Neural cell (in vitro differentiated cells): Measurements from ENCODE around the gene KIF23. TPM values are rescaled to one million over a fixed set of nuclear protein-coding genes. Genes with fewer than 3 reads are reported as not detected.

Source experiments
- H2AFZ ChIP-seq: fragments of 200-600, 300-800 bp; sonication (generic), shearing (Covaris generic); 2 replicates; pipeline ENCODE4 v1.6.0; 2014; ENCODE audit warnings: low read depth, mild to moderate bottlenecking, antibody characterized with exemption, low read length, moderate library complexity
- H3F3A ChIP-seq: fragments of 200-600 bp; shearing (Covaris generic); 2 replicates; pipeline ENCODE4 v1.6.1; 2016; ENCODE audit warnings: mild to moderate bottlenecking, moderate library complexity, mixed read lengths, antibody characterized with exemption, low read length; ENCODE audit not compliant: insufficient read depth, poor library complexity, severe bottlenecking
- H3K27ac ChIP-seq: fragments of 200-600, 300-800 bp; sonication (generic), shearing (Covaris generic); 2 replicates; pipeline ENCODE4 v1.5.1; 2014; ENCODE audit warnings: mild to moderate bottlenecking, low read length, moderate library complexity
- H3K27me3 ChIP-seq: fragments of 300-800, 200-600 bp; sonication (generic), shearing (Covaris generic); 2 replicates; pipeline ENCODE4 v1.6.0; 2014; ENCODE audit warnings: mild to moderate bottlenecking, low read depth, low read length, moderate library complexity; ENCODE audit not compliant: insufficient read depth
- H3K36me3 ChIP-seq: fragments of 300-800, 200-600 bp; sonication (generic), shearing (Covaris generic); 2 replicates; pipeline ENCODE4 v1.5.1; 2014; ENCODE audit warnings: mild to moderate bottlenecking, antibody characterized with exemption, low read length, moderate library complexity; ENCODE audit not compliant: insufficient read depth
- H3K4me2 ChIP-seq: fragments of 300-800, 200-600 bp; sonication (generic), shearing (Covaris generic); 2 replicates; pipeline ENCODE4 v1.6.0; 2014; ENCODE audit warnings: mild to moderate bottlenecking, low read length
- H3K4me3 ChIP-seq: fragments of 300-800, 200-600 bp; sonication (generic), shearing (Covaris generic); 2 replicates; pipeline ENCODE4 v1.5.1; 2014; ENCODE audit warnings: mild to moderate bottlenecking, low read length, moderate library complexity
- H3K79me2 ChIP-seq: fragments of 200-600 bp; shearing (Covaris generic); replicated peaks from 2 replicates; pipeline ENCODE4 v1.6.0; 2014; ENCODE audit warnings: mild to moderate bottlenecking, low read length, moderate library complexity; ENCODE audit not compliant: insufficient read depth
- H3K9ac ChIP-seq: fragments of 300-800, 200-600 bp; sonication (generic), shearing (Covaris generic); 2 replicates; pipeline ENCODE4 v1.6.1; 2016; ENCODE audit warnings: mild to moderate bottlenecking, low read length, mixed read lengths
- H3K9me2 ChIP-seq: fragments of 200-600 bp; shearing (Covaris generic); 2 replicates; pipeline ENCODE4 v1.6.1; 2016; ENCODE audit warnings: mild to moderate bottlenecking, low read length, mixed read lengths; ENCODE audit not compliant: insufficient read depth
- H3K9me3 ChIP-seq: fragments of 200-600, 300-800 bp; sonication (generic), shearing (Covaris generic); 2 replicates; pipeline ENCODE4 v1.6.1; 2016; ENCODE audit warnings: mild to moderate bottlenecking, mixed run types, low read length, moderate library complexity, mixed read lengths
- H4K20me1 ChIP-seq: fragments of 200-600 bp; shearing (Covaris generic); 2 replicates; pipeline ENCODE4 v1.6.1; 2016; ENCODE audit warnings: mild to moderate bottlenecking, mixed run types; ENCODE audit not compliant: insufficient read depth
- CTCF ChIP-seq: fragments of 450-650 bp; IDR thresholded peaks from 2 replicates; pipeline ENCODE4 v1.5.1; 2014; ENCODE audit warnings: antibody characterized with exemption, mild to moderate bottlenecking, moderate library complexity; ENCODE audit not compliant: poor library complexity, severe bottlenecking
- EP300 ChIP-seq: fragments of 450-650 bp; conservative IDR thresholded peaks from 2 replicates; pipeline ENCODE4 v1.6.1; 2014; ENCODE audit warnings: antibody characterized with exemption, mild to moderate bottlenecking, moderate library complexity; ENCODE audit not compliant: poor library complexity, severe bottlenecking
- EZH2 ChIP-seq: fragments of 200-600, 300-800 bp; shearing (Covaris generic), sonication (generic); IDR thresholded peaks from 2 replicates; pipeline ENCODE4 v1.6.1; 2014; ENCODE audit warnings: antibody characterized with exemption, low read length, borderline replicate concordance, mild to moderate bottlenecking; ENCODE audit not compliant: insufficient read depth, poor library complexity, severe bottlenecking
- MXI1 ChIP-seq: fragments of 450-650 bp; conservative IDR thresholded peaks from 2 replicates; pipeline ENCODE4 v1.6.1; 2014; ENCODE audit warnings: antibody characterized with exemption, mild to moderate bottlenecking; ENCODE audit not compliant: poor library complexity, severe bottlenecking
- POLR2AphosphoS5 ChIP-seq: IDR thresholded peaks from 2 replicates; pipeline ENCODE4 v1.6.1; 2012
- RAD21 ChIP-seq: fragments of 450-650 bp; conservative IDR thresholded peaks from 2 replicates; pipeline ENCODE4 v1.6.1; 2014; ENCODE audit warnings: antibody characterized with exemption, mild to moderate bottlenecking, moderate library complexity
- SMC3 ChIP-seq: fragments of 450-650 bp; conservative IDR thresholded peaks from 2 replicates; pipeline ENCODE4 v1.6.1; 2014; ENCODE audit warnings: antibody characterized with exemption, mild to moderate bottlenecking, moderate library complexity; ENCODE audit not compliant: poor library complexity
- TAF1 ChIP-seq: IDR thresholded peaks from 2 replicates; pipeline ENCODE4 v1.6.1; 2012; ENCODE audit warnings: low read depth
- polyA plus RNA-seq: library from polyadenylated mRNA; depleted of rRNA; stranded (reverse); fragments of >200 nt; gene quantifications from 2 replicates; pipeline ENCODE4 v1.2.3, GENCODE V29; 2014

The KIF23 gene
- polyA plus RNA-seq, 1 donor from 2014 or later = 1.7 TPM

GRCh38 chr15:69393831-69394491, 20.2 kb upstream of the KIF23 start:
- no peak overlapping the region for H3K4me2 ChIP-seq
- no peak overlapping the region for H3K4me3 ChIP-seq

GRCh38 chr15:69394556-69395282, 19.4 kb upstream of the KIF23 start:
- H3K9ac ChIP-seq = no peak overlapping the region
- H2AFZ ChIP-seq = no peak overlapping the region
- H3K9me2 ChIP-seq = no peaks in the 10 kb centered on the region
- H3K36me3 ChIP-seq = no peaks in the 10 kb centered on the region
- H3K9me3 ChIP-seq = no peaks in the 10 kb centered on the region
- H3F3A ChIP-seq = no peaks in the 10 kb centered on the region
- H3K27ac ChIP-seq = no peak overlapping the region
- TF ChIP-seq CTCF (peak; percentile 97), POLR2AphosphoS5 (no peak), SMC3 (peak; percentile 98), EZH2 (no peak), RAD21 (peak; percentile 92), MXI1 (peak; percentile 42)
- no peaks in the 10 kb centered on the region for H4K20me1 ChIP-seq
- no peak overlapping the region for H3K4me2 ChIP-seq
- H3K27me3 ChIP-seq = no peaks in the 10 kb centered on the region
- H3K79me2 ChIP-seq = no peaks in the 10 kb centered on the region
- H3K4me3 ChIP-seq = no peak overlapping the region

More at GRCh38 chr15:69393831-69394491, 20.2 kb upstream of the KIF23 start:
- Histone ChIP-seq H3K36me3 (no peaks in the 10 kb centered on the region), H4K20me1 (no peaks in the 10 kb centered on the region), H3K9ac (no peak overlapping the region), H3K9me2 (no peaks in the 10 kb centered on the region), H3K79me2 (no peaks in the 10 kb centered on the region), H3K27ac (no peak overlapping the region), H3K27me3 (no peaks in the 10 kb centered on the region), H3K9me3 (no peaks in the 10 kb centered on the region), H2AFZ (no peak overlapping the region), H3F3A (no peaks in the 10 kb centered on the region)
- TF ChIP-seq MXI1 (no peak), EZH2 (no peak), CTCF (no peak), TAF1 (no peak)

- Histone ChIP-seq H4K20me1 (no peaks in the 10 kb centered on the region), H3K9me3 (no peaks in the 10 kb centered on the region), H3K4me2 (no peak overlapping the region), H3K9me2 (no peaks in the 10 kb centered on the region), H3K27me3 (no peaks in the 10 kb centered on the region), H3K9ac (no peak overlapping the region), H3K36me3 (no peaks in the 10 kb centered on the region), H3K4me3 (no peak overlapping the region), H3K27ac (no peak overlapping the region), H3K79me2 (no peaks in the 10 kb centered on the region), H3F3A (no peaks in the 10 kb centered on the region), H2AFZ (no peak overlapping the region)
- no peak for TF ChIP-seq SMC3
- TF ChIP-seq POLR2AphosphoS5 = no peak
- no peak for TF ChIP-seq MXI1
- TF ChIP-seq EP300 = no peak
Measured at GRCh38 chr15:69395460-69395859, 18.7 kb upstream of the KIF23 start.
